GM19239 (cell line): ENCODE measurements around the gene MYPN.
"Not testable (repeated sequence)": the region's sequence is repeated elsewhere in the genome, so short reads cannot be mapped to it uniquely, and the experiment has no call there.

ENCODE experiments used
- DNase-seq: peaks from one replicate; pipeline ENCODE4 v3.0.0; 2011; ENCODE audit warnings: low spot score; ENCODE audit not compliant: insufficient read length
- FAIRE-seq: peaks from 2 replicates; lab custom pipeline; 2011; peaks lifted over from hg19 to GRCh38; lab: Jason Lieb, UNC

The MYPN gene

GRCh38 chr10:68132391-68132790 lies 23.1 kb downstream of the MYPN start:
- FAIRE-seq (peak; percentile 56), DNase-seq (no peak)

GRCh38 chr10:68133523-68133922 lies 24.2 kb downstream of the MYPN start:
- DNase-seq (no peak), FAIRE-seq (no peak)

- DNase-seq (no peak), FAIRE-seq (peak; percentile 28)
These were observed 26.1 kb downstream of the MYPN start for GRCh38 chr10:68135362-68135761.

- DNase-seq, result no peak
- FAIRE-seq, result peak; percentile 47
These were observed 26.9 kb downstream of the MYPN start for GRCh38 chr10:68135922-68136792.

- no peak for FAIRE-seq
These were observed 27.9 kb downstream of the MYPN start for GRCh38 chr10:68137171-68137570.

GRCh38 chr10:68138526-68138925 lies 29.2 kb downstream of the MYPN start:
- FAIRE-seq (no peak), DNase-seq (no peak)

More at GRCh38 chr10:68137171-68137570, 27.9 kb downstream of the MYPN start:
- no peak for DNase-seq

GRCh38 chr10:68139448-68140272 lies 30.4 kb downstream of the MYPN start:
- FAIRE-seq (no peak), DNase-seq (no peak)

- DNase-seq (no peak), FAIRE-seq (no peak)
These were observed 33.5 kb downstream of the MYPN start for GRCh38 chr10:68142761-68143160.

GRCh38 chr10:68144709-68145108 lies 35.4 kb downstream of the MYPN start:
- FAIRE-seq, result no peak
- no peak for DNase-seq

GRCh38 chr10:68145705-68146104 lies 36.4 kb downstream of the MYPN start:
- no peak for DNase-seq
- FAIRE-seq, result no peak

- DNase-seq (no peak), FAIRE-seq (no peak)
These were observed 36.8 kb downstream of the MYPN start for GRCh38 chr10:68146133-68146532.

GRCh38 chr10:68151453-68151852 lies 42.2 kb downstream of the MYPN start:
- DNase-seq, result no peak
- no peak for FAIRE-seq

GRCh38 chr10:68153473-68154210 lies 44.4 kb downstream of the MYPN start:
- DNase-seq (no peak), FAIRE-seq (no peak)

- no peak for DNase-seq
- no peak for FAIRE-seq
These were observed 44.9 kb downstream of the MYPN start for GRCh38 chr10:68154211-68154497.

GRCh38 chr10:68155615-68156210 lies 46.4 kb downstream of the MYPN start:
- DNase-seq, result no peak
- FAIRE-seq, result no peak

- FAIRE-seq (peak; percentile 83), DNase-seq (peak; percentile 4)
These were observed 47.3 kb downstream of the MYPN start for GRCh38 chr10:68156373-68157185.

- not testable (repeated sequence) for DNase-seq
These were observed 48.2 kb downstream of the MYPN start for GRCh38 chr10:68157522-68157921.

GRCh38 chr10:68158031-68158430 lies 48.7 kb downstream of the MYPN start:
- FAIRE-seq, result no peak
- DNase-seq, result no peak

More at GRCh38 chr10:68157522-68157921, 48.2 kb downstream of the MYPN start:
- not testable (repeated sequence) for FAIRE-seq

- DNase-seq (no peak), FAIRE-seq (peak; percentile 88)
These were observed 54.4 kb downstream of the MYPN start for GRCh38 chr10:68163735-68164134.
